Measurements from ENCODE around the gene OMP.

GRCh38 chr11:77136074-77136473 lies 33.4 kb downstream of the OMP start:
- TF ChIP-seq CTCF (IDR thresholded peaks at IDR 0.05; ENCODE audit: low read length) (no peak), EZH2 (optimal IDR thresholded peaks at IDR 0.05; ENCODE audit: low read depth, low read length) (no peak), EZH2phosphoT487 (IDR thresholded peaks at IDR 0.05; ENCODE audit: low read length) (no peak)

Measured in MM.1S (cell line).